Sigmoid colon (tissue), 4 donors: ENCODE measurements around the gene MRPS18B.

ENCODE experiments used
- CTCF ChIP-seq, 4 experiments: fragments of 450-650 bp in 3 of 4; fragments of 200-600 bp in 1 of 4; IDR thresholded peaks; one replicate each; pipeline ENCODE4 v1.5.1; 2016 to 2019; ENCODE audit warnings: antibody characterized with exemption in 4 of 4, mild to moderate bottlenecking in 3 of 4, moderate library complexity in 2 of 4
- EP300 ChIP-seq, 4 donors: sonication (generic); formaldehyde crosslinking; IDR thresholded peaks; one replicate each; pipeline ENCODE4 v1.6.1; 2017; ENCODE audit warnings: antibody characterized with exemption in 4 of 4
- POLR2A ChIP-seq, 2 donors: fragments of 450-650 bp; IDR thresholded peaks; one replicate each; pipeline ENCODE4 v1.6.1; 2016; ENCODE audit warnings: antibody characterized with exemption in 2 of 2, mild to moderate bottlenecking in 2 of 2, moderate library complexity in 2 of 2
- POLR2AphosphoS5 ChIP-seq, 4 donors: sonication (generic); formaldehyde crosslinking; IDR thresholded peaks; one replicate each; pipeline ENCODE4 v1.6.1; 2017; ENCODE audit warnings: antibody characterized with exemption in 4 of 4

DNA sequence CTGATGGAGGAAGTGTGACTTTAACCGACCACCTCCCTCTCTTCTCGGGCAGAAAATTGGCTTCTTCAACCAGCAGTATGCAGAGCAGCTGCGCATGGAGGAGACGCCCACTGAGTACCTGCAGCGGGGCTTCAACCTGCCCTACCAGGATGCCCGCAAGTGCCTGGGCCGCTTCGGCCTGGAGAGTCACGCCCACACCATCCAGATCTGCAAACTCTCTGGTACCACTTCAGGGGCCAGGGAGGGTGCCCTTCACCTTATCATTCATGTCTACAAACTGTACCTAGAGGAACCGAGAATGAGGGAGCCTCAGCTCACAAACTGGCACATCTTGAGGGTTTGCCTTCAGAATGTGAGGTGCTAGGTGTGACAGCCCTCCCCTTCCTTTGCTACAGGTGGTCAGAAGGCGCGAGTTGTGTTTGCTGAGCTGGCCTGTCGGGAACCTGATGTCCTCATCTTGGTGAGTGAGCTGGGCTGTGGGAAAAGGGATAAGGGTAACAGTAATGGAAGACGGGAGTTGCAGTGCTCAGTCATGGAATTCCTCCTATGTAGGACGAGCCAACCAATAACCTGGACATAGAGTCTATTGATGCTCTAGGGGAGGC lies 27.8 kb upstream of the MRPS18B start:
- TF ChIP-seq CTCF (IDR thresholded peaks at IDR 0.05) (no peak), EP300 (IDR thresholded peaks at IDR 0.05) (no peak), POLR2A (IDR thresholded peaks at IDR 0.05) (no peak), POLR2AphosphoS5 (IDR thresholded peaks at IDR 0.05) (no peak)
